HuH-7 (cell line): ENCODE results near the gene EEF1AKMT3.

Experiments used
- DNase-seq: peaks from one replicate; pipeline ENCODE4 v3.0.0; 2011; ENCODE audit warnings: low spot score

The EEF1AKMT3 gene

DNA sequence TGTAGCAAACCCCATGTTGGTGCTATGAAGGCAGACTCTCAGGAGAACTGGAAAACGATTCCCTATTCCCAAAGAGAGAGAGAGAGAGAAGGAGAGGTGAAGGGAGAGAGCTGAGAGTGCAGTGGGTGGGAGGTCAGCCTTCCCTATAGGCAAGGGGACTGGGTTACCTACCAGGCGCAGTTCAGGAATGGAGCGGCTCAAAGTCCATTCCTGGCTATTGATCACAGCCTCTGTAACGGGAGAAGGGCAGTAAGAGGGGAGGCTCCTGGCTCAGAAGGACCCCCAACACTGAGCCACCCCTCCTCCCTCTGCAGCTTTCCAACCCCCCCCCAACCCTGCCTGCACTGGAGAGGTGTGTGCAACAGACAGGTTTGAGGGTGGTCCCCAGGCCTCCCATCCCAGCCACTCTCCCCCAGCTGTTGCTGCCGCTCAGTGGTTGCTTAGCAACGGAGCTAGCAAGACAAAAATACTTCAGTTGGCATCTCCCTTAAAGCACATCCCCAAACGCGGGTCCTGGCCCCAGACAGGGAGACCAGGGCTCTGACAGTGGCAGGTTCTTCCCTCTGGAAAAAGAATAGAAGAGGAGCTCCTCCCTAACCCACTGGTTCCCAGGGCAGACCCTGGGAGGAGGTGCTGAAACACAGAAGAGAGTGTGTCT, 37.1 kb upstream of the EEF1AKMT3 start:
- DNase-seq: peak; percentile 78

DNA sequence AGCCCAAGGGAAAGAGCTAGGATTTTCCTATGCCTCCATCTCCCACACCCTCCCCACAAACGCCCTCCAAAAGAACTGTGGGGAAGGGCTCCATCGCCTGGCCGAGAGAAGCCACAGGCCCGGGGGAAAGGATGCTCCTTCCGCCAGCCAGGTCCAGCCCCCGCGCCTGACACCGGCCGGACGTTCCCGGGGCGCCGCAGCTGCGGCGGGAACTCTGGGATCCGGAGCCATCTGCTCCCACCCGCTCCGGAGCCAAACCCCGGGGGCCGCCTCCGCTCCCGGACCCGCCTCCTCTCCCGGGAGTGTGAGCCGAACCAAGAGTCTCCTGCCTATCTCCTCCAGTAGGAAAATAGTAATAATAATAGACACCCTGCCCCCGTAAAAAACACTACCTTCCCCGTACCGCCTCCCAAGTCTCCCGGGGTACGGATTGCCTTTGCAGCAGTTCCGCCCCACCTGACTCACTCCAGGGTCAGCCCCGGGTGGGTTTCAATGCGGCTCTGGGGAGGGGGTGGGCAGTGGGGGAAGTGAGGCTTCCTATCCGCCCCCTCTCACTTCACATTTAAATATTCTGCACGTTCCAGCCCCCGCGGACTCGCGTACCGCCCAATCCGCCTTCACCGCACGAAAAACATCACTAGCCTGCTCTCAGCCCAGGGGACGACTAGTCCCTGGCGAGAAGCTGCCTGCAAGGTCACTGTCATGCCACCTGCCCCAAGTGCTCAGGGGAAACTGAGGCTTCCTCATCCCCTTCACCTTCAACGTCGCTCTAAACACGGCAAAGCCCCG, 36.3 kb upstream of the EEF1AKMT3 start:
- DNase-seq: peak; percentile 80

DNA sequence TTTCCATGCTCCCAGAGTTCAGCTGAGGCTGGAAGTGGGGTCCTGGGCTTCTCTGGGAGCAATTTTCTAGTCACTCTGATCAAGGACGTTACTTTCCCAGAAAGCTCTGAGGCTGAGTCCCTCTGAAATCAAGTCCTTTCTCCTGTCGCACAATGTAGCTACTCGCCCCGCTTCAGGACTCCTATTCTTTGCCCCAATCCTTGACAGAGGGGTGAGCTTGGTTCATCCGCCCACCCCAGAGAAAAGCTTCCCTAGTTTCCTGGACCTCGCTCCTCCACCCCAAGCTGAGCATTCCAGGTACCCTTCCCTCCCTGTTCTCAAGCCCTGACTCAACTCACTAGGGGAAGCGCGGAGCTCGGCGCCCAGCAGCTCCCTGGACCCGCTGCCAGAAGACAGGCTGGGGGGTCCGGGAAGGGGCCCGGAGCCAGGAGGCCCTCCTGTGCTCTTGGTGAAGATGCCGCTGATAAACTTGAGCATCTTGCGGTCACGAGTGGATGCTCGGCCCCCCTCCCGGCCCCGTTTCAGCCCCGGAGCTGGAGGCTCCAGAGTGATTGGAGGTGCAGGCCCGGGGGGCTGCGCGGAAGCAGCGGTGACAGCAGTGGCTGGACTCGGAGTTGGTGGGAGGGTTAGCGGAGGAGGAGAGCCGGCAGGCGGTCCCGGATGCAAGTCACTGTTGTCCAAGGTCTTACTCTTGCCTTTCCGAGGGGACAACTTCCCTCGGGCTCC, 35.5 kb upstream of the EEF1AKMT3 start:
- DNase-seq: peak; percentile 53

DNA sequence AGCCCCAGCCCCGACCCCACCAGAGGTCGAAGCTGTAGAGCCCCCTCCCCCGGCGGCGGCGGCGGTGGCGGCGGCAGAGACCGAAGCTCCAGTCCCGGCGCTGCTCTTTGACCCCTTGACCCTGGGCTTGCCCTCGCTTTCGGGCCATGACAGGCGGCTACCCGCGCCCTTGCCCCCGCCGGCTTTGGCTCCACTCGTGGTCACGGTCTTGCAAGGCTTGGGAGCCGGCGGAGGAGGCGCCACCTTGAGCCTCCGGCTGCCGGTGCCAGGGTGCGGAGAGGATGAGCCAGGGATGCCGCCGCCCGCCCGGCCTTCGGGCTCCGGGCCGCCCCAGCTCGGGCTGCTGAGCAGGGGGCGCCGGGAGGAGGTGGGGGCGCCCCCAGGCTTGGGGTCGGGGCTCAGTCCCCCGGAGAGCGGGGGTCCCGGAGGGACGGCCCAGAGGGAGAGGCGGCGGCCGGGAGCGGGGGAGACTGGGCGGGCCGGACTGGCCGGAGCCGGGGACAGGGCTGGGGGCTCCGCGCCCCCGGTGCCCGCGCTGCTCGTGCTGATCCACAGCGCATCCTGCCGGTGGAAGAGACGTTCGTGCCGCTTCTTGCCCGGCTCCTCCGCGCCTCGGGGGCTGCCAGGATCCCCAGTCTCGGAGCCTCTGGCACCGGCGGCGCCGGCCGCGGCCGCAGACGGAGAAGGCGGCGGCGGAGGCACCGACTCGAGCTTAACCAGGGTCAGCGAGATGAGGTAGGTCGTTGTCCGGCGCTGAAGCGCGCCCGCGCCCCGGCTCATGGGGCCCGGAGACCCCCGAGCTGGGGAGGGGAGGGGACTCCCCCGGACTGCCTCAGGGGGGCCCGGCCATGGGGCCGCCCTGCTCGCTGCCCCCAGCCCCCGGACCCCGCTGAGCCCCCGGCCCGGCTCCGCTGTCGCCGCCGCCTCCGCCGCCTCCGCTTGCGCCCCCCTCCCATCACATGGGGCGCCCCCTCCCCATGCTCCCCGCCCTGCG, 34.6 kb upstream of the EEF1AKMT3 start:
- DNase-seq: peak; percentile 60

DNA sequence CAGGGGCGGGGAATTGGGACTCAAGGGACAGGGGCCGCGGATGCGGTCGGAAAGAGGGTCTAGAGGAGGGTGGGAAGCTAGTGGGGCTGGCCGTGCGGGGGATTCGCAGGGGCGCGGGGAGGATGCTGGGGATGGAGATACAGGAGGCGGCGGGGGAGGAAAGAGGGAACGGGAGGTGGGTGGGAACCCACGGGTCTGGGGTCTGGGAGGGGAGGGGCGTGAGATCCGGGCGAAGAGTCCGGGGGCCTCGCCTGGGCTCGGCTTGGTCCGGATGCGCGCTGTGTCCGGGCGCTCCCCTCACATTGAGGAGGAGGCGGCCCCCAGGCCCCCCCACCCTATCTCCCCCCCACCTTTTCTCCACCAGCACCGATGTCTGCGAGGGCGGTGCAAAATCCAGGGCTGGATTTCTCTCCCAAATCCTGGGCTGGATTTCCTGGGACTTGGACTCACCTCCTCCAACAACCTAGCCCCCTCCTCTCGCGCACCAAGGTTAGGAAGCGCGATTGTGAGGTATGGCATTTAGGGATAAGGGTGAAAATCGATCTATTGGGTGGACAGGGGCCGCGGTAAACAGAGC, 33.7 kb upstream of the EEF1AKMT3 start, which contains the start of gene AGAP2:
AGAP2 (minus strand) TSS at position 82 of the 577 bp plus-strand sequence. CDS start 496 bp downstream, outside the sequence.
- peak; percentile 65 for DNase-seq

DNA sequence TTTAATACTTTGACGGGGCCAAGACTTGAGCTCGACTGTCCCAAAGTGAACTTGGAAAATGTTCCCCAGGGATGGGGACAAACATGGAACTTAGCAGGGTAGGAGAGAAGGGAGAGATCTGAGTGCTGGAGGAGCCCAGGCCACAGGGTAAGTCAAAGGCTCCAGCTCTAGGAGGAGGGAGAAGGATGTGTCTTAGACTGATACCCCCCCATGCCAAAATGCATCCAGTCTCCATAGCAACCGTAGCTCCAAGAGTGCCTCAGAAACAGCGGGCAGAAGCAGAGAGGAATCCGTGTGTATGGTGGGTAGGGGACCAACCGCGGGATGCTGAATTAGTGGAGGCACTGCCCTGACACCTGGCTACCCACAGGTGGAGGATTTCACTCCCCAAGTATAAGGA, 33.0 kb upstream of the EEF1AKMT3 start:
- DNase-seq: no peak

DNA sequence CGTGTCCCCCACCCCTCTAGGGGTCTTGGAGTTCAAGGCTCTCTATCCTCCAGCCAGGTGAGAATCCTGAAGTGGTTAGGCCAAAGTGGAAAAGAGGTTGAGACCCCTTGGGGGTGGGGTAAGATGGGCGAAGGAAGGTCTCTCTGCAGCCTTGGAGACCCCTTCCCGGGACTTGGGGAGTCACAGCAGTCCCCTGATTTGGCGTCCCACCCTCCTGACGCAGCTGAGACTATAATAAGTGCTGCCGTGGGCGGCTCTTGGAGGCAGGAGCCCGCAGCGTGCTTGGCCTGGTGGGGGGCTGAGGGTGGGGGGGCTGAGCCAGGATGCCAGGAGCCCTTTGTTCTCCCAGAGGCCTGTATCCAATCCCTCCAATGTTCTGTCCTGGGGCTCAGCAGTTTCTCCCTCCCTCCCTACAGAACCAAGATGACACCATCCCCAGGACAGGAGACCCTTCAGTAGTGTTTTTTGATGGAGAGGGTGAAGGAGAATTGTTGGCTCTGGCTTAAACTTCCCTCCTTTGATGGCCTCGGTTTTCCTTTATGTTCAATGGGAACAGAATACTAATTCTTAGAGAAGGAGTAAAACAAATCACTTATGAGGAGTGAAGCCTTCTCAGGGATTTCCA, 32.4 kb upstream of the EEF1AKMT3 start:
- no peak for DNase-seq

DNA sequence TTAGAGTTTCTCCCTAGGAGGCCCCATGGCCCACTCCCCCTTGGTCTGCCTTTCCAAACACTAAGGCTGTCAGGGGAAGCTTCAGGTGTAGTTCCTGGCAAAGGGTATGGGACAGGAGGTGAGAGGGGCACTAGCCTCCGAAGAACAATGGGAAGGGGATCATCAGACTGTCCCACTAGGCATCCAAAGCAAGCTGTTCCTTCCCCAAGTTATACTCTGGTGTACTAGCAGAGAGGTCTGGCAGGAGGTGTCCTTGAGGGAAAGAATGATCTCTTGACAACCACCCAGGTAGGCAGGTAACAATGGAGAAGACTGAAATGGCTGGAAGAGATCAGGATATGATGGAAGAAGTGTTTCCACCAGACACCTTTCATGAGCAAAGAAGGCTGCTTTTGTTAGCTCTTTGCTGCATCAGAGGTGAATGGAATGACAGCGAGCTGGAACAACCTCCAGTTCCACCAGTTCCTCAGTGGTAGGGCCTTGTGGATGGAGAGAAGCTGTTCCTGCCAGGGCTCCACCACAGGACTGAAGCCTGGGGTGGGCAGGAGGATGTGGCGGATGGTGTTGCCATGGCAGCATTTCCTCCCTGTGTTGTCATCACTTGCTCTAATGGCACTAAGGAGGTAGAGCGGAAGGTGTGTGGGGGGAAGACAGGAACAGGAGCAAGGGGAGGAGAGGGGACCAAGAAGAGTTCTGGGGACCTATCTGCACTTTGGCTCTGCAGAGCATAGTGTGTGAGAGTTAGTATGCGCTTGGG, 31.6 kb upstream of the EEF1AKMT3 start:
- no peak for DNase-seq

DNA sequence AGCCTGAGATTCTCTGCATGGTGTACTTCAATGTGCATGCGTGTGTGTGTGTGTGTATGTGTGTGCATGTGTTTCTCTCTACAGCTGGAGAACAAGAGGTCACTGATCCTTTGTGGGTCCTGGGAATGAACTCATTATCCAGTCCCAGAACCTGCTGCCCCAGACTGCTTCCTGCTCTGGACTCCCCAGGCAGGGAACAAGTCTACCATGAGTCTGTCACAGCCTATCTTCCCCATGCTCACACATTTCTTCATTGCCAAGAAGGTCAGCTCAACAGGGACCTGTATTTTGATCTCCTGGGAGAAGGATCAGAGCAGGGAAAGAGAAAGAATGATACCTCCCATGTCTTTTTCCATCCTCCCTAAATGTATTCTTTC, 31.0 kb upstream of the EEF1AKMT3 start:
- DNase-seq: no peak

DNA sequence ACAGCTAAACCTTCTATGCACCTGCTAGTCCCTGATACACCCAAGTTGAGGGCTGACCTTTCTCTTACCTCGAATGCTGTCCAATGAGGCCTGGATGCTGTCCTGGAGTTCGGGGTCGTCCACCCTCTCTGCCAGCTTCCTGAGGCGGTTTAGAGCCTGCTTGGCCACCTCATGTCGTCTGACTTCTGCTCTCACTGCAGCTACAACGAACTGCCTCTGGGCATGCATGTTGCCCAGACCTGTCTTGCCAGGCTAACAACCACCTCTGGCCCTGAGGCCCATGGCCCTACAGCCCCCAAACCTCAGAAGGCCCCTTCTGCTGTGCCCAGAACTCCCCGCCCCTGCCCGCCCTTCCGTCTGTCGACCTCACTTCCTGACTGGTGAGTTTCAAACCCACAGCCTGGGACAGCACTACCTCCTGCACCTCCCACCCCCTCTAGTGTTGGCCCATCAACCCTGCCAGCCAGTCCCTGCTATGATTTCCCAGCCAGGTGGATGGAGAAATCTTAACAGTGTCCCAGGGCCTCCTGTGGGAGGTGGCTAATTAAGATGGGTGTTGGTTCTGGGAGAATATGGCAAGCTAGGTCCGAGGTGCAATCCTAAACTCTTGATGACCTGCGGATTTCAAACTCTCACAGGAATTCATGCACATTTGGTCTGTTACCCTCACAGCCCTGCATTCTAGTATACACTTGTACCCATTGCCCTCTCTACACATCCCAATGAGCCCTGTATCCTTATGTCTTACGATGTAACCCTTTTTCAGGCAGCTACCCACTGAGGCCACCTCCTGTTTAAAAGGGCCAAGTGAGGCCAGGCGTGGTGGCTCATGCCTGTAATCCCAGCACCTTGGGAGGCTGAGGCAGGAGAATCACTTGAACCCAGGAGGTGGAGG, 30.3 kb upstream of the EEF1AKMT3 start:
- DNase-seq: peak; percentile 88

DNA sequence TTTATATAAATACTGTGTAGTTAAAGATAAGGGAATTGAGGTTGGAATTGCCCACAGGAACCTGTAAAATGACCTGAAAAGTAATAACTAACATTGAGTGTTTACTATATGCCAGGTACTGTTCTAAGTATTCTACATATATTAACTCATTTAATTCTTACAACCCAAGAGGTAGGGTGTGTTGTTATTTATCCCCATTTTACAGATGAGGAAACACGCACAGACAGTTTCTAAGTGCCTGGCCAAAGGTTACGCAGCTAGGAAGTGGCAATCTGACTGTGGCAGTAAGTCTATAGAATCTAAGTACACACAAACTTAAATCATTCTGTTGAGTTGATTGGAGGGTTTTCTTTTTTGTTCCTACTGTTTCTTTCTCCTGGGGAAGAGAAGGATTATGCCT, 28.6 kb upstream of the EEF1AKMT3 start:
- DNase-seq: no peak

DNA sequence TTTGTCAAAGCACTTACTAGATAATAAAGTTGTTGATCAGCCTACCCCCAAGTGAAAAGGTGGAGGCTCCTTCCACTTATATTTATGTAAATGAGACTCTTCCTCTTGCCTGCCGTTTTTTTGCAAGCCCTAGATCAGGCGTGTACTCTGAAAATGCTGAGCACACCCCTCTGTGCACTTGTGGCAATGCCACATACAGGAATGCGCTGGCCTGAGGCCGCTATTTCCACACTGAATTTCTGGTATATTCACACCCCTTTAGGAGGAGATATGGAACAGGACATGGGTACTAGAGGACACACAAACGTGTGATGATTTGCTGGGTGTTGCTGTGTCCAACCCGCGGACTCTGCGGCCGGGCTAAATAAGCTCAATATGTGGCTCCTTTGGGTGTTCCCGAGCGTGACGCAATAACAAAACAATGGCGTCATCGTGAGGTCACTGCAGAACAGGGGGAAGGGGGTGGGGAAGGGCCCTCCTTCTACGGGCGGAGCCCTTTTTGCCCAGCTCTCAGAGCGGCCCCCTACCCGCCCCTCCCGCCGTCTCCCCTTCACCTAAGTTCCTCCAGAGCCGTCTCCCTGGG, 28.1 kb upstream of the EEF1AKMT3 start:
- peak; percentile 69 for DNase-seq

DNA sequence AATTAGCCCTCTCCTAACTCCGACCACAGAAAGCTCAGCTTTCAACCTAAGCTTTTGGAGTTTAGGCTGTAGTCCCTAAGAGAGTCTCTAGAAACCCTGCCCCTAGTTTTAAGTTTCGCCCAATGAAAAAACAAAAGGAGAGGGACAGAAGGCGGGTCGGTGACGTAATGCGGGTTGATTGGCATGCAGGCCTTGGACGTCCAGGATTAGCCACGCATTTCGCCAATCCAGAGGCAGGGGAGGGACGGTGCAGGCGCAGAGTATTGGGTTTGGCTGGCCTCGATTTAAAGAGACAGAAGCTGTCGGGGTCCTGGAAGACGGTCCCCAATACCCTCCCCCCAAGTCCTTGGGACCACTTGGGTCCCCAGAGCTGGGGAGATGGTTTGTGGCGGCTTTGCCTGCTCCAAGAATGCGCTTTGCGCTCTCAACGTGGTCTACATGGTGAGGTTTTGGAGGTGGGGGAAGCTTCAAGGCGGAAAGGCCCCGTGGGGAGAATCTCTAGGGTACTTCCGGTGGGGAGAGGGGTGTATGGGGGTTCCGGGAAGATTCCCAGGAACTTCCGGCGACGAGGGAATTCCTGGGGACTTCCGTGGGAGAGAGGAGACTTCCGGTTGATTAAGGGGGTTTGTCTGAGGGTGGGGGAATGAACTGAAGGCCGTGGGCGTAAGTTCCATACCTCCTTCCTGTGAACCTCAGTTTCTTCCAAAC, 27.5 kb upstream of the EEF1AKMT3 start, which contains the start of gene TSPAN31:
TSPAN31 (plus strand) TSS at position 263 of the 708 bp plus-strand sequence; CDS start at position 379, 116 bp downstream.
- peak; percentile 95 for DNase-seq

DNA sequence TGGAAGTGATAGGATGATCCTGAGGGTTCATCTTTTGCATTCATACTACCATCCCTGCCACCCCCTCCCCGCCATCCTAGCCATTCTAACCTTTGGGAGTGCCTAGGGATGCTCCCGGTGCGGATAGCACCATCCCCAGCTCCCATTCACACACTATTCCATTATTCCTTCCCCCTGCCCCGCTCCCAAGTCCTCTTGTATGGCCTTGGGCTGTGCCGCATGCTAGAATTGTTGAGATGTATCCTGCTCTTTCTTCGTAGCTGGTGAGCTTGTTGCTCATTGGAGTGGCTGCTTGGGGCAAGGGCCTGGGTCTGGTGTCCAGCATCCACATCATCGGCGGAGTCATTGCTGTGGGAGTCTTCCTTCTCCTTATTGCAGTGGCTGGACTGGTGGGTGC, 26.9 kb upstream of the EEF1AKMT3 start:
- no peak for DNase-seq

DNA sequence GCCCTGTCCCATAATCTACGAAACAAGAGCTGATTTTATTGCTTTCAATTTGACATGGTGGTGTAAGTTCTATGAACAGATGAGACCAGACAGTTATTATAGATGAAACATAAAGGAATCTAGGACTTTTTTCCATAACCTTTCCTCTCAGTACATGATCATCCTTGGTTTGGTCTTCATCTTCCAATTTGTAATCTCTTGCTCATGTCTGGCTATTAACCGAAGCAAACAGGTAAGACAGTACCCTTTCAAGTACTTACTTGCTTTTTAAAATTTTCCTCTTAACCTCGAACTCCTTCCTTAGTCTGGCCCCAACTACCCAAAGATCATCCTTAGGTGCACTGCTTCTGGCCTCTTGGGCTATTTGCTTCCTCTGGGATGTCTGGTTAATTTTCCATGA, 26.4 kb upstream of the EEF1AKMT3 start:
- no peak for DNase-seq

DNA sequence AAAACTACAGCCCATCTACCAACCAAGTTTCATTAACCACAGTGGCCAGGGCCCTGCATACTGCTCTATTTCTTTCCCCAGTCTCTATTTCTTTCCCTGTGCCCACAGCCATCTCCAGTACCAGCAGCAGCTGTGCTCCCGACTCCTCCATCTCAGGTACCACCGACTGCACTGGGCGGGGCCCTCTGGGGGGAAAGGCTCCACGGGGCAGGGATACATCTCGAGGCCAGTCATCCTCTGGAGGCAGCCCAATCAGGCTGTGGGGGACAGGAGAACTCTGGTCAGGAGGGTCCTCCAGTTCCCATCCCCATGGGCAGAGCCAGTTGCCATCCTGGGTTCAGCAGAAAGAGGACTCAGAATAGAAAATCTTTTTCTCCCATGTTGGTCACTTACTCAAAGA, 23.4 kb upstream of the EEF1AKMT3 start:
- DNase-seq: no peak

DNA sequence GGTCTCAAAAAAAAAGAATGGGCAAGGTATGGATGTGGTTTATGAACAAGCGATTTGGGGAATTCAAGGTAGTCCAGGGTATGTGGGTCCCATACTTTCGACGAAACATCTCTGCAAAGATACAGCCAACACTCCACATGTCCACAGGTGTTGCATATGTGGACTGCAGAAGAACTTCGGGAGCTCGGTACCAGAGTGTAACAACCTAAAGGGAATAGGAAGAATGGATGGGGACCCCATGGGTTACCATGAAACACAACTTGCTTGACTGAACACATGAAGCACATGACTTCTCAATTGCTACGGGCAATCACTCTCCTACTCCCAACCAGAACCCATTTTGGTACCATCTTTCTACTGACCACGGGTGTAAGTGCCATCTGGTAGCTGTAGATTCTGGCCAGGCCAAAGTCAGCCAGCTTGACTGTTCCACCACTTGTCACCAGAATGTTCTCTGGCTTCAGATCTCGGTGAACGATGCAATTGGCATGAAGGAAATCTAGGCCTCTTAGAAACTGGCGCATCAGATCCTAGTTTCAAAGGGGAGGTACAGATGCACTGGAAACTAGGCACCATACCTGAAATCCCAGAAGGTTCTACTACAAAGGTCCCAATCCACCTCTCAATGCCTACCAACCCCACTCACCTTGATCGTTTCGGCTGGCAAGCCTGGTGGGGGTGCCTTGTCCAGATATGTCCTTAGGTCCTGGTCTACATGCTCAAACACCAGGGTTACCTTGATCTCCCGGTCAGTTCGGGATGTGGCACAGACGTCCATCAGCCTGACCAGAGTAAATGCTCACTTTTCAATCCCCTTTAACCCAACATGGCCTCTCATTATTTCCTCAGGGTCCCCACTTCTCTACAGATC, 21.6 kb upstream of the EEF1AKMT3 start:
- DNase-seq: no peak
